Measurements from ENCODE around the gene PRPSAP2.
"Not testable (repeated sequence)": the region's sequence is repeated elsewhere in the genome, so short reads cannot be mapped to it uniquely, and the experiment has no call there.

DNA sequence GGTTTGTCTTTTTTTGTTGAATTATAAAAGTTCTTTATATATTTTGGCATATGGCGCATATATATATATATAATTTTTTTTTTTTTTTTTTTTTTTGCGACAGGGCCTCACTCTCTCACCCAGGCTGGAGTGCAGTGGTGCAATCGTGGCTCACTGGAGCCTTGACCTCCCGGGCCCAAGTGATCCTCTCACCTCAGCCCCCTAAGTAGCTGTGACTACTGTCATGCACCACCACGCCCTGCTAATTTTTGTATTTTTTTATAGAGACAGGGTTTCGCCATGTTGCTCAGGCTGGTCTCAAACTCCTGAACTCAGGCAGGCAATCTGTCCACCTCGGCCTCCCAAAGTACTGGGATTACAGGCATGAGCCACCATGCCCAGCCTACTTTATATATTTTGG is 64.7 kb downstream of the PRPSAP2 start:
- TF ChIP-seq, protein P1, sequence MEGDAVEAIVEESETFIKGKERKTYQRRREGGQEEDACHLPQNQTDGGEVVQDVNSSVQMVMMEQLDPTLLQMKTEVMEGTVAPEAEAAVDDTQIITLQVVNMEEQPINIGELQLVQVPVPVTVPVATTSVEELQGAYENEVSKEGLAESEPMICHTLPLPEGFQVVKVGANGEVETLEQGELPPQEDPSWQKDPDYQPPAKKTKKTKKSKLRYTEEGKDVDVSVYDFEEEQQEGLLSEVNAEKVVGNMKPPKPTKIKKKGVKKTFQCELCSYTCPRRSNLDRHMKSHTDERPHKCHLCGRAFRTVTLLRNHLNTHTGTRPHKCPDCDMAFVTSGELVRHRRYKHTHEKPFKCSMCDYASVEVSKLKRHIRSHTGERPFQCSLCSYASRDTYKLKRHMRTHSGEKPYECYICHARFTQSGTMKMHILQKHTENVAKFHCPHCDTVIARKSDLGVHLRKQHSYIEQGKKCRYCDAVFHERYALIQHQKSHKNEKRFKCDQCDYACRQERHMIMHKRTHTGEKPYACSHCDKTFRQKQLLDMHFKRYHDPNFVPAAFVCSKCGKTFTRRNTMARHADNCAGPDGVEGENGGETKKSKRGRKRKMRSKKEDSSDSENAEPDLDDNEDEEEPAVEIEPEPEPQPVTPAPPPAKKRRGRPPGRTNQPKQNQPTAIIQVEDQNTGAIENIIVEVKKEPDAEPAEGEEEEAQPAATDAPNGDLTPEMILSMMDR (IDR thresholded peaks at IDR 0.05; ENCODE audit: insufficient read depth, low read length, poor library complexity, severe bottlenecking) = not testable (repeated sequence)
- TF ChIP-seq EZH2phosphoT487 (conservative IDR thresholded peaks at IDR 0.05; ENCODE audit: low read length) = not testable (repeated sequence)

Data from SU-DHL-6 (cell line).